AG20443 (cell line): ENCODE results near the gene FGF18.
"Not testable (repeated sequence)": the region's sequence is repeated elsewhere in the genome, so short reads cannot be mapped to it uniquely, and the experiment has no call there.

Experiments
- DNase-seq: peaks from one replicate; pipeline ENCODE4 v3.0.0; 2012; ENCODE audit warnings: low spot score, mixed read lengths

FGF18 gene

GRCh38 chr5:171497494-171497893, 78.0 kb downstream of the FGF18 start:
- not testable (repeated sequence) for DNase-seq

GRCh38 chr5:171498166-171498565, 78.7 kb downstream of the FGF18 start:
- no peak for DNase-seq

GRCh38 chr5:171499611-171500010, 80.2 kb downstream of the FGF18 start:
- DNase-seq: no peak

GRCh38 chr5:171505473-171506043, 86.1 kb downstream of the FGF18 start:
- DNase-seq: no peak

- DNase-seq: no peak
Measured at GRCh38 chr5:171506951-171507350, 87.5 kb downstream of the FGF18 start.
